PC-3 (cell line): ENCODE measurements around the gene RPL13A. TPM values are rescaled to one million over a fixed set of nuclear protein-coding genes. Genes with fewer than 3 reads are reported as not detected.

ENCODE experiments used
- ATAC-seq: fragments of 200-7000 bp; cut with Tn5 transposase; 2 replicates; pipeline ENCODE4 v1.9.1; 2020; ENCODE audit warnings: mild to moderate bottlenecking, moderate library complexity
- BruUV-seq: library from RNA; stranded (reverse); fragments of 400-500 nt; replicated peaks from 2 replicates; lab custom pipeline; 2021; lab: Mats Ljungman, UMichigan
- CTCF ChIA-PET: fragments of 300-600 bp; sonication (Branson Sonifier 250); formaldehyde crosslinking; loops from one replicate; lab custom pipeline; 2022; ENCODE audit warnings: antibody characterized with exemption; lab: Charles Lee
- POLR2A ChIA-PET: fragments of 300-600 bp; sonication (Branson Sonifier 250); formaldehyde crosslinking; loops from one replicate; lab custom pipeline; 2022; ENCODE audit warnings: antibody characterized with exemption; ENCODE audit not compliant: unreplicated experiment; lab: Charles Lee
- DNase-seq: peaks from one replicate; pipeline ENCODE4 v3.0.0-alpha.2; 2015
- H2AFZ ChIP-seq: fragments of 300-600 bp; sonication (generic); 2 replicates; pipeline ENCODE4 v1.6.0; 2016; ENCODE audit warnings: antibody characterized with exemption, low read length
- H3F3A ChIP-seq: fragments of 300-600 bp; sonication (generic); one replicate; pipeline ENCODE4 v1.6.0; 2017; ENCODE audit warnings: antibody characterized with exemption, low read length, control low read depth, mild to moderate bottlenecking; ENCODE audit not compliant: unreplicated experiment
- H3K27ac ChIP-seq: fragments of 300-600 bp; sonication (generic); 2 replicates; pipeline ENCODE4 v1.5.1; 2016; ENCODE audit warnings: mild to moderate bottlenecking, low read length
- H3K27me3 ChIP-seq: fragments of 300-600 bp; sonication (generic); 2 replicates; pipeline ENCODE4 v1.6.1; 2016; ENCODE audit warnings: low read length, mixed read lengths
- H3K36me3 ChIP-seq: fragments of 300-600 bp; sonication (generic); 2 replicates; pipeline ENCODE4 v1.6.1; 2016; ENCODE audit warnings: low read depth, mixed run types, low read length, mixed read lengths
- H3K4me1 ChIP-seq: fragments of 300-600 bp; sonication (generic); 2 replicates; pipeline ENCODE4 v1.5.1; 2016; ENCODE audit warnings: low read length; ENCODE audit not compliant: insufficient read depth
- H3K4me2 ChIP-seq: fragments of 300-600 bp; sonication (generic); 2 replicates; pipeline ENCODE4 v1.6.0; 2016; ENCODE audit warnings: low read length
- H3K4me3 ChIP-seq: fragments of 300-600 bp; sonication (generic); 2 replicates; pipeline ENCODE4 v1.5.1; 2016; ENCODE audit warnings: mild to moderate bottlenecking, low read length, mixed read lengths
- H3K79me2 ChIP-seq: fragments of 300-600 bp; sonication (generic); 2 replicates; pipeline ENCODE4 v1.6.1; 2017; ENCODE audit warnings: low read length, mixed read lengths
- H3K9ac ChIP-seq: fragments of 300-600 bp; sonication (generic); 2 replicates; pipeline ENCODE4 v1.6.0; 2016; ENCODE audit warnings: mild to moderate bottlenecking, low read length
- H3K9me2 ChIP-seq: fragments of 300-600 bp; sonication (generic); replicated peaks from 2 replicates; pipeline ENCODE4 v1.6.1; 2016; ENCODE audit warnings: mixed run types, low read length, mixed read lengths
- H3K9me3 ChIP-seq: fragments of 300-600 bp; sonication (generic); 2 replicates; pipeline ENCODE4 v1.6.1; 2016; ENCODE audit warnings: low read length, mixed read lengths
- H4K20me1 ChIP-seq: fragments of 300-600 bp; sonication (generic); 2 replicates; pipeline ENCODE4 v1.6.1; 2016; ENCODE audit warnings: low read length, mixed read lengths
- CTCF ChIP-seq: fragments of 300-600 bp; sonication (generic); conservative IDR thresholded peaks from 2 replicates; pipeline ENCODE4 v1.5.1; 2017; ENCODE audit warnings: antibody characterized with exemption, low read depth, mild to moderate bottlenecking, low read length
- EZH2 ChIP-seq: fragments of 300-600 bp; sonication (generic); IDR thresholded peaks from one replicate; pipeline ENCODE4 v1.6.1; 2017; ENCODE audit warnings: antibody characterized with exemption, mild to moderate bottlenecking, low read length; ENCODE audit not compliant: unreplicated experiment
- EZH2phosphoT487 ChIP-seq: fragments of 300-600 bp; sonication (generic); IDR thresholded peaks from 2 replicates; pipeline ENCODE4 v1.6.1; 2018; ENCODE audit warnings: mild to moderate bottlenecking, antibody characterized with exemption, low read length, borderline replicate concordance
- intact Hi-C: fragments of 100-400 bp; cut with micrococcal nuclease; formaldehyde crosslinking; loops from 2 replicates; pipeline ENCODE4 v1.9.0; 2023
- total RNA-seq: library from RNA; depleted of rRNA; stranded (reverse); fragments of >200 nt; gene quantifications from 2 replicates; pipeline ENCODE4 v1.2.3, GENCODE V29; 2014

RPL13A gene
- total RNA-seq, 1 experiment from 2014 or later: 3,023 TPM

GRCh38 chr19:49447485-49448431 lies 39.6 kb upstream of the RPL13A start:
- intact Hi-C loops: no loop called here
- BruUV-seq: no TSS peak
- Histone ChIP-seq H3K79me2 (peaks cover 18% of the 10 kb centered on the region), H3K4me3 (no peak overlapping the region), H3K4me1 (peaks cover 8% of the 10 kb centered on the region; the same call in 1 of the 2 replicates), H3K27me3 (no peaks in the 10 kb centered on the region), H3K9me3 (no peaks in the 10 kb centered on the region), H3K36me3 (peaks cover 3% of the 10 kb centered on the region; the same call in 1 of the 2 replicates), H4K20me1 (no peaks in the 10 kb centered on the region), H3K9ac (no peak overlapping the region), H3K9me2 (no peaks in the 10 kb centered on the region), H3K4me2 (no peak overlapping the region), H3K27ac (no peak overlapping the region), H2AFZ (no peak overlapping the region), H3F3A (no peaks in the 10 kb centered on the region)
- no peak for DNase-seq
- POLR2A ChIA-PET: no interaction called here
- CTCF ChIA-PET: no interaction called here
- no peak for ATAC-seq
- TF ChIP-seq EZH2phosphoT487 (no peak), EZH2 (no peak), CTCF (no peak)

- no peak overlapping the region for H3K27ac ChIP-seq
- ATAC-seq (no peak), DNase-seq (no peak)
- H3K4me3 ChIP-seq: no peak overlapping the region
- no TSS peak for BruUV-seq
- H3F3A ChIP-seq: no peaks in the 10 kb centered on the region
- no peaks in the 10 kb centered on the region for H3K27me3 ChIP-seq
- CTCF ChIA-PET: no interaction called here
- H3K9ac ChIP-seq: no peak overlapping the region
- H3K9me2 ChIP-seq: no peaks in the 10 kb centered on the region
- H3K4me2 ChIP-seq: no peak overlapping the region
- peaks cover 8% of the 10 kb centered on the region; the same call in 1 of the 2 replicates for H3K4me1 ChIP-seq
- peaks cover 3% of the 10 kb centered on the region; the same call in 1 of the 2 replicates for H3K36me3 ChIP-seq
- POLR2A ChIA-PET: no interaction called here
- H4K20me1 ChIP-seq: no peaks in the 10 kb centered on the region
- intact Hi-C loops: no loop called here
- peaks cover 18% of the 10 kb centered on the region for H3K79me2 ChIP-seq
- no peak overlapping the region for H2AFZ ChIP-seq
- no peak for TF ChIP-seq EZH2phosphoT487
- TF ChIP-seq EZH2: no peak
- TF ChIP-seq CTCF: no peak
- H3K9me3 ChIP-seq: no peaks in the 10 kb centered on the region
These were observed 39.0 kb upstream of the RPL13A start for GRCh38 chr19:49448432-49448786.

- H3K4me3 ChIP-seq: peak overlapping the region; percentile 80
- peaks cover 18% of the 10 kb centered on the region for H3K79me2 ChIP-seq
- no TSS peak for BruUV-seq
- H2AFZ ChIP-seq: no peak overlapping the region
- H3K27ac ChIP-seq: no peak overlapping the region
- ChIA-PET POLR2A (no interaction called here), CTCF (no interaction called here)
- no peaks in the 10 kb centered on the region for H3K9me2 ChIP-seq
- peak overlapping the region; percentile 88 for H3K4me2 ChIP-seq
- no peaks in the 10 kb centered on the region for H3F3A ChIP-seq
- H3K27me3 ChIP-seq: no peaks in the 10 kb centered on the region
- intact Hi-C loops: no loop called here
- TF ChIP-seq EZH2phosphoT487 (no peak), CTCF (no peak)
- no peaks in the 10 kb centered on the region for H4K20me1 ChIP-seq
- no peaks in the 10 kb centered on the region for H3K9me3 ChIP-seq
- ATAC-seq (no peak), DNase-seq (no peak)
- peak overlapping the region; percentile 86 for H3K9ac ChIP-seq
- peaks cover 8% of the 10 kb centered on the region; the same call in 1 of the 2 replicates for H3K4me1 ChIP-seq
- H3K36me3 ChIP-seq: peaks cover 3% of the 10 kb centered on the region; the same call in 1 of the 2 replicates
These were observed 37.0 kb upstream of the RPL13A start for GRCh38 chr19:49450405-49450804.
